WTC11 (cell line): ENCODE data around the gene CCDC28A. TPM values are rescaled to one million over a fixed set of nuclear protein-coding genes. Genes with fewer than 3 reads are reported as not detected.

Experiments
- ATAC-seq: fragments of 200-7000 bp; cut with Tn5 transposase; 2 replicates; pipeline ENCODE4 v1.10.0; 2021; ENCODE audit warnings: mild to moderate bottlenecking, moderate library complexity
- CTCF ChIA-PET: fragments of 300-600 bp; sonication (Branson Sonifier 250); formaldehyde crosslinking; loops from one replicate; lab custom pipeline; 2021; ENCODE audit warnings: antibody characterized with exemption; lab: Charles Lee
- POLR2A ChIA-PET: fragments of 350-600 bp; sonication (Branson Sonifier 250); formaldehyde crosslinking; loops from one replicate; lab custom pipeline; 2021; ENCODE audit warnings: antibody characterized with exemption; lab: Charles Lee
- DNase-seq: peaks from one replicate; pipeline ENCODE4 v3.0.0; 2021; ENCODE audit warnings: low spot score
- H3K27ac Mint-ChIP-seq: 2 replicates; pipeline ENCODE4 v1.8.0; 2021; ENCODE audit warnings: mixed read lengths
- H3K27me3 Mint-ChIP-seq: 2 replicates; pipeline ENCODE4 v1.8.0; 2021; ENCODE audit warnings: low read depth, mild to moderate bottlenecking, moderate library complexity, mixed read lengths
- H3K36me3 Mint-ChIP-seq: 2 replicates; pipeline ENCODE4 v1.8.0; 2021; ENCODE audit warnings: mixed read lengths
- H3K4me1 Mint-ChIP-seq: 2 replicates; pipeline ENCODE4 v1.8.0; 2022; ENCODE audit warnings: mixed read lengths
- H3K4me3 Mint-ChIP-seq: 2 replicates; pipeline ENCODE4 v1.8.0; 2021; ENCODE audit warnings: mild to moderate bottlenecking, moderate library complexity, mixed read lengths
- H3K9me3 Mint-ChIP-seq: 2 replicates; pipeline ENCODE4 v1.8.0; 2021; ENCODE audit warnings: mixed read lengths
- ARID4B ChIP-seq: sonication (generic); formaldehyde crosslinking; IDR thresholded peaks from 2 replicates; pipeline ENCODE4 v1.8.0; 2023; ENCODE audit warnings: missing genetic modification reagents, mild to moderate bottlenecking, borderline replicate concordance
- E2F1 ChIP-seq: sonication (generic); formaldehyde crosslinking; IDR thresholded peaks from 2 replicates; pipeline ENCODE4 v1.8.0; 2022; ENCODE audit warnings: mild to moderate bottlenecking, missing genetic modification reagents
- ELF4 ChIP-seq: sonication (generic); formaldehyde crosslinking; IDR thresholded peaks from 2 replicates; pipeline ENCODE4 v1.8.1; 2022; ENCODE audit warnings: low read depth, mild to moderate bottlenecking, moderate library complexity, missing genetic modification reagents
- ERG ChIP-seq: fragments of 250-450 bp; sonication (Bioruptor Pico); IDR thresholded peaks from 2 replicates; pipeline ENCODE4 v1.8.0; 2021; ENCODE audit warnings: mild to moderate bottlenecking
- FOXP1 ChIP-seq: sonication (generic); formaldehyde crosslinking; IDR thresholded peaks from 2 replicates; pipeline ENCODE4 v1.8.0; 2022; ENCODE audit warnings: missing genetic modification reagents, mild to moderate bottlenecking, moderate library complexity, borderline replicate concordance
- GABPB1 ChIP-seq: sonication (generic); formaldehyde crosslinking; IDR thresholded peaks from 2 replicates; pipeline ENCODE4 v1.8.1; 2023; ENCODE audit warnings: mild to moderate bottlenecking, missing genetic modification reagents
- IRF1 ChIP-seq: sonication (generic); formaldehyde crosslinking; IDR thresholded peaks from 2 replicates; pipeline ENCODE4 v1.8.0; 2023; ENCODE audit warnings: missing genetic modification reagents
- IRF2 ChIP-seq: sonication (generic); formaldehyde crosslinking; IDR thresholded peaks from 2 replicates; pipeline ENCODE4 v1.8.0; 2022; ENCODE audit warnings: low read depth, missing genetic modification reagents, borderline replicate concordance
- MAX ChIP-seq: sonication (generic); formaldehyde crosslinking; IDR thresholded peaks from 2 replicates; pipeline ENCODE4 v1.8.0; 2022; ENCODE audit warnings: mild to moderate bottlenecking, missing genetic modification reagents
- NR3C1 ChIP-seq: sonication (generic); formaldehyde crosslinking; conservative IDR thresholded peaks from 2 replicates; pipeline ENCODE4 v1.8.1; 2023; ENCODE audit warnings: low read depth, mild to moderate bottlenecking, missing genetic modification reagents
- RELA ChIP-seq: sonication (generic); formaldehyde crosslinking; IDR thresholded peaks from 2 replicates; pipeline ENCODE4 v1.8.1; 2022; ENCODE audit warnings: missing genetic modification reagents, mild to moderate bottlenecking, borderline replicate concordance
- USF1 ChIP-seq: sonication (generic); formaldehyde crosslinking; IDR thresholded peaks from 2 replicates; pipeline ENCODE4 v1.8.0; 2022; ENCODE audit warnings: mild to moderate bottlenecking, missing genetic modification reagents
- ZNF232 ChIP-seq: sonication (generic); formaldehyde crosslinking; IDR thresholded peaks from 2 replicates; pipeline ENCODE4 v1.8.0; 2022; ENCODE audit warnings: mild to moderate bottlenecking, missing genetic modification reagents
- ZNF281 ChIP-seq: sonication (generic); formaldehyde crosslinking; IDR thresholded peaks from 2 replicates; pipeline ENCODE4 v1.8.0; 2023; ENCODE audit warnings: mild to moderate bottlenecking, missing genetic modification reagents
- ZNF416 ChIP-seq: fragments of 250-450 bp; sonication (Bioruptor Pico); IDR thresholded peaks from 2 replicates; pipeline ENCODE4 v1.9.0; 2021; ENCODE audit warnings: mild to moderate bottlenecking, inconsistent platforms
- ZNF512 ChIP-seq: sonication (generic); formaldehyde crosslinking; IDR thresholded peaks from 2 replicates; pipeline ENCODE4 v1.8.1; 2022; ENCODE audit warnings: missing genetic modification reagents, borderline replicate concordance
- total RNA-seq: library from RNA; stranded (reverse); gene quantifications from 3 replicates; pipeline ENCODE4 v1.2.3, GENCODE V29; 2021

CCDC28A gene
- total RNA-seq, 1 experiment from 2014 or later: 8.7 TPM

GRCh38 chr6:138800377-138801150 is 27.0 kb downstream of the CCDC28A start (continued):
- no peak for TF ChIP-seq ARID4B (CRISPR knock-in tag)
- TF ChIP-seq ZNF416 (CRISPR knock-in tag): no peak

- DNase-seq (no peak), ATAC-seq (no peak)
- POLR2A ChIA-PET: no interaction called here
- Mint-ChIP-seq H3K27me3 (no peaks in the 10 kb centered on the region; the same call in 1 of the 2 replicates), H3K4me1 (peaks cover 5% of the 10 kb centered on the region; the same call in 1 of the 2 replicates), H3K9me3 (peaks cover 9% of the 10 kb centered on the region; the same call in 1 of the 2 replicates), H3K27ac (no peak overlapping the region), H3K36me3 (no peaks in the 10 kb centered on the region), H3K4me3 (no peak overlapping the region)
- CTCF ChIA-PET: no interaction called here
- TF ChIP-seq ZNF232 (CRISPR knock-in tag) (no peak), ELF4 (CRISPR knock-in tag) (no peak), IRF1 (CRISPR knock-in tag) (no peak), E2F1 (CRISPR knock-in tag) (no peak), ZNF512 (no peak), FOXP1 (no peak), GABPB1 (CRISPR knock-in tag) (no peak), MAX (CRISPR knock-in tag) (no peak), IRF2 (CRISPR knock-in tag) (no peak), USF1 (no peak), ARID4B (CRISPR knock-in tag) (no peak), ERG (CRISPR knock-in tag) (no peak), ZNF281 (CRISPR knock-in tag) (no peak), NR3C1 (CRISPR knock-in tag) (no peak), RELA (no peak)
Measured at GRCh38 chr6:138803331-138803730, 29.8 kb downstream of the CCDC28A start.
